Astrocyte of the cerebellum (primary cell): ENCODE measurements around the gene ISCU.

Experiments used
- DNase-seq: peaks from one replicate; pipeline ENCODE4 v3.0.0-alpha.2; 2011; ENCODE audit warnings: low read depth
- H3K4me3 ChIP-seq: 2 replicates; pipeline ENCODE4 v1.5.1; 2011; ENCODE audit warnings: mild to moderate bottlenecking, low read depth, low read length, moderate library complexity
- in situ Hi-C: cut with HindIII; loops from 2 replicates; pipeline ENCODE4 v1.10.0; 2017; ENCODE audit warnings: low sequenced_read_pairs
- TF ChIP-seq, protein P1 (sequence below): IDR thresholded peaks from 2 replicates; pipeline ENCODE4 v1.5.1; 2012; ENCODE audit warnings: low read length, low read depth, moderate library complexity, mild to moderate bottlenecking; ENCODE audit errors: missing control alignments

ISCU gene

DNA sequence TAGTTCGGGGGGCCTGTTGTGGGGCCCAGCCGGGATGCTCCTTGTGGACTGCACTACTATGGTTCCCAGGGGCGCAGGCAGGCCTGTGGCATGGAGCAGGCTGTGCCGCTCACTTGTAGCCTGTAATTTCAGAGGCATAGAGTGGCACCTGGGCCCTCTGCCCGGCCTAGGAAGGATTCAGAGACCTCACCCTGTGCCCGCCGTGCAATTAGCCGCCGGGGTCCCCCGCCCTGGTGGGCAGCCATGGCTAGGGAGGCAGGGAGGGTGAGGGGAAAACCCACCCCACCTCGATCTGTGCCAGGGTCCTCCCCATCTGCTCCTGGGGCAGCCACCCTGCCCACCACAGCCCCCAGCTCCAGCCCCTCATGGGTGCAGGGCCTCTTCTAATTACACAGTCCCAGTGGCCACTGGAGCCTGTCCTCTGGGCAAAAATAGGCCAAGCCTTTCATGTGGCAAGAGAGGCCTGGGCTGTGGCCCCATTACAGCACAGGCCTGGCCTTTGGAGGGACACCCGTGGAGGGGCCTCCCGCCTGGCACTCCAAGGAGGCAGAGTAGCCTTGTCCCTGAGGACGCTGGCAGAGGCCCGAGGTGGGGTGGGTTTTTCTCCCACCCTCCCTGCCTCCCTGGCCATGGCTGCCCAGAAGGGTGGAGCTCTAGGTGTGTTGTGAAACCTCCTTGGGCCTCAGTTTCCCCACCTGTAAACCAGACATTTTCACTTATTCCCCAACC, 40.7 kb downstream of the ISCU start:
- no peak overlapping the region for H3K4me3 ChIP-seq
- in situ Hi-C loops, result no loop called here
- TF ChIP-seq, protein P1, sequence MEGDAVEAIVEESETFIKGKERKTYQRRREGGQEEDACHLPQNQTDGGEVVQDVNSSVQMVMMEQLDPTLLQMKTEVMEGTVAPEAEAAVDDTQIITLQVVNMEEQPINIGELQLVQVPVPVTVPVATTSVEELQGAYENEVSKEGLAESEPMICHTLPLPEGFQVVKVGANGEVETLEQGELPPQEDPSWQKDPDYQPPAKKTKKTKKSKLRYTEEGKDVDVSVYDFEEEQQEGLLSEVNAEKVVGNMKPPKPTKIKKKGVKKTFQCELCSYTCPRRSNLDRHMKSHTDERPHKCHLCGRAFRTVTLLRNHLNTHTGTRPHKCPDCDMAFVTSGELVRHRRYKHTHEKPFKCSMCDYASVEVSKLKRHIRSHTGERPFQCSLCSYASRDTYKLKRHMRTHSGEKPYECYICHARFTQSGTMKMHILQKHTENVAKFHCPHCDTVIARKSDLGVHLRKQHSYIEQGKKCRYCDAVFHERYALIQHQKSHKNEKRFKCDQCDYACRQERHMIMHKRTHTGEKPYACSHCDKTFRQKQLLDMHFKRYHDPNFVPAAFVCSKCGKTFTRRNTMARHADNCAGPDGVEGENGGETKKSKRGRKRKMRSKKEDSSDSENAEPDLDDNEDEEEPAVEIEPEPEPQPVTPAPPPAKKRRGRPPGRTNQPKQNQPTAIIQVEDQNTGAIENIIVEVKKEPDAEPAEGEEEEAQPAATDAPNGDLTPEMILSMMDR, result no peak
- DNase-seq, result no peak

DNA sequence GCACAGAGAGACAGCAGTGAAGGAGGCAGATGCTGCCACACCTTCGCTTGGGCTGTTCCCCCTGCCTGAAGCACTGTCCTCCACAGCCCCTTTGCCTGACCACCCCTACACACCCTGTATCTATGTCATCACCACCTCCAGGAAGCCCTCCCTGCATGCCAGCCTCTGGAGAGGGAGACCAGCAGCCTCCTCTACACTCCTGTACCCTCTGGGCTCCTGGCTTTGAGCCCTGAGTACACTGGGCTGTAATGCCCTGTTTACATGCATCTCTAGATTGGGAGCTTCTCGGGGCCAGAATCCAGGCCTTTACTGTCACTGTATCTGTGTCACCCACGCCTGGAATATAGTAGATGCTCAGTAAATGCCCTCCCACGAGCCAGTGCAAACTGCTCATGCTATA, 41.3 kb downstream of the ISCU start:
- TF ChIP-seq, protein P1, result no peak
- in situ Hi-C loops, result no loop called here
- H3K4me3 ChIP-seq, result no peak overlapping the region
- no peak for DNase-seq

DNA sequence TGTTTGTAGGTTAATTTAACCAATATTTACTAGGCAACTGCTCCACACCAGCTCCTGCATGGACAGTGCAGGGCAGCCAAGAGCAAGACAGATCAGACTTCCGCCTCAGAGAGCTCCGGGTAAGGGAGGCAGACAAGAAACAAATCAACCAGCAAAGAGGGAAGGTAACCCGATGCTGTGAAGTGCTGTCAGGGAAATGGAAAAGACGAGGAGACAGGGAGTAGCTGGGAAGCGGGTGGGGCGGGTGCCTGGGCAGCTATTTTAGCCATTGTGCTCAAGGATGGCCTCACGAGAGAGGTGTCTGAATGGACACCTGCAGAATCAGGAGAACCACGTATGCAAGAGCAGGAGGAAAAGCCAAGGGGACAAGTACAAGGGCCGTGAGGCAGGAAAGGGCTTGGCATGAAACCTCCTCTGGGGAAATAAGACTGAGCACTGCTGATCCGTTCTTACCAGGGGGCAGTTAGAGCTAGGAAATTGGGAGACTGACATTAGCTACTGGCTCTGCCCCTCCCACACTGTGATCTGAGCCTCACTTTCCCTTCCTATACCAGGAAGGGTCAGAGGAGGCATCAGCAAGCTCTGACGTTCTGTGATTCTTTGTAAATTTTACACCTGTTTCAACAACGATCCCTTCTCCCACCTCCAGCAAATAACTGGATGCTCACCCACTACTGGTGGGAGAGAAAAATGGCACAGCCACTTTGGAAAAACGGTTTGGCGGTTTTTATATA, 42.0 kb downstream of the ISCU start:
- TF ChIP-seq, protein P1, result no peak
- no peak for DNase-seq
- in situ Hi-C loops, result no loop called here
- no peak overlapping the region for H3K4me3 ChIP-seq

DNA sequence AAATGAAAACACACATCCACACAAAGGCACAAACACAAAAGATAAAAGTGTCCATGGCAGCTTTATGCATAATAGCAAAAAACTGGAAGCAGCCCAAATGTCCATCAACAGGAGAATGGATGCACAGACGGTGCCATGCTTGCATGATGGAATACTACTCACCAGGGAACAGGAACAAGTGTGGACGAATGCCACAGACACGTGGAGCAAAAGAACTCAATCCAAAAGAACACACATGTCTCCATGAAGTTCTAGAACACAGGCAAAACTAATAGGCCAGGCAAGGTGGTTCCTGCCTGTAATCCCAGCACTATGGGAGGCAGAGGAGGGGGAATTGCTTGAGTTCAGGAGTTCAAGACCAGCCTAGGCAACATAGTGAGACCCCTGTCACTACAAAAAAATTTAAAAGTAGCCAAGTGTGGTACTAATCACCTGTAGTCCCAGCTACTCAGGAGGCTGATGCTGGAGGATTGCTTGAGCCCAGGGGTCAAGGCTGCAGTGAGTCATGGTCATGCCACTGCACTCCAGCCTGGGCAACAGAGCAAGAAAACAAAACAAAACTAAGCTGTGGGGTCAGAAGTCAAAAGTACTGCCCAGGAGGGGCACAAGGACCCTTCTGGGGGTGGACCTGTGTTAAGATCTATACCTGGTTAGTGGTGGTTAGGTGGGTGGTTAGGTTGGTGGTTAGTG, 42.7 kb downstream of the ISCU start:
- no peak for DNase-seq
- H3K4me3 ChIP-seq, result no peak overlapping the region
- TF ChIP-seq, protein P1, result no peak
- in situ Hi-C loops, result no loop called here

DNA sequence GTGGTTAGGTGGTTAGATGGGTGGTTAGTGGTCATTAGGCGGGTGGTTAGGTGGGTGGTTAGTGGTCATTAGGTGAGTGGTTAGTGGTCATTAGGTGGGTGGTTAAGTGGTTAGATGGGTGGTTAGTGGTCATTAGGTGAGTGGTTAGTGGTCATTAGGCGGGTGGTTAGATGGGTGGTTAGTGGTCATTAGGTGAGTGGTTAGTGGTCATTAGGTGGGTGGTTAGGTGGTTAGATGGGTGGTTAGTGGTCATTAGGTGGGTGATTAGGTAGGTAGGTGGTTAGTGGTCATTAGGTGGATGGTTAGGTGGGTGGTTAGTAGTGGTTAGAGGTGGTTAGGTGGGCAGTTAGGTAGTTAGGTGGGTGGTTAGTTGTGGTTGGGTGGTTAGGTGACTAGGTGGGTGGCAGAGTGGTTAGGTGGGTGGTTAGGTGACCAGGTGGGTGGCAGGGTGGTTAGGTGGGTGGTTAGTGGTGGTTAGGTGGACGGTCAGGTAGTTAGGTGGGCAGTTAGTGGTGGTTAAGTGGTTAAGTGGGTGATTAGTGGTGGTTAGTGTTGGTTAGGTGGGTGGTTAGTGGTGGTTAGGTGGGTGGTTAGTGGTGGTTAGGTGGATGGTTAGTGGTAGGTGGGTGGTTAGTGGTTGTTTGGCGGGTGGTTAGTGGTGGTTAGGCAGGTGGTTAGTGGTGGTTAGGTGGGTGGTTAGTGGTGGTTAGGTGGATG, 43.5 kb downstream of the ISCU start:
- in situ Hi-C loops, result no loop called here

More for the DNA sequence above, 43.5 kb downstream of the ISCU start:
- no peak for DNase-seq
- no peak overlapping the region for H3K4me3 ChIP-seq
- TF ChIP-seq, protein P1, result no peak
